ENCODE results near the gene VGLL4. TPM values are rescaled to one million over a fixed set of nuclear protein-coding genes. Genes with fewer than 3 reads are reported as not detected.

VGLL4 gene
- total RNA-seq, 1 experiment from 2014 or later = 26.9 TPM

DNA sequence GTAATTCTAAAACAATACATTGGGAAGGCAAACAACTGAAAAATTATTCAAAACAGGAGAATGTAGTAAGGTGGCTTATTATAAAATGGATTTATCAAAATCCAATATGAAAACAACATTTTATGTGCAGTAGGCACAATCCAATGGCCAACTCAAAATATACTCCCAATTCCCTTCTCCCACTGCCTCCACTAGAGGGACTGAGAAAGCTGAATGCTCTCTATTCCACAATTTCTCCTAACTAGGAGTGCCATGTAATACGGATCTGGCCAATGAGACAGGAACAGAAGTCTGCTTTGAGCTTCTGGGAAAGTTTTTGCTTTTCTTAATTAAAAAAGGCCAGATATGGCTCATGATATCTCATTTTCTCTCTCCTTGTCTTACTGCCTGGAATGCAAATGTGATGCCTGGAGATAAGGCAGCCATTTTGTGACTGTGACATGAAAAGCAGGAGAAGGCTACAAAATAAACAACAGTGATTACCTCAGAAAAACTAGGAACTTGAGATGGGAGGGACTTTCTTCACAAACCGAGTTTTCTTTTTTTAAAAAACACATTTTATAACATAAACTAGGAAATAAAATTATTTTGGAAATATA lies 18.8 kb upstream of the VGLL4 start:
- H3K9me3 ChIP-seq (replicated peaks) = no peaks in the 10 kb centered on the region
- H3K36me3 ChIP-seq = no peaks in the 10 kb centered on the region
- peak in 1 of 2 experiments; percentile 50 for DNase-seq (ENCODE audit: low read depth in 1 of 2, low spot score in 2 of 2)
- H3K27me3 ChIP-seq (replicated peaks) = no peaks in the 10 kb centered on the region
- H3K4me1 ChIP-seq (replicated peaks) = peaks cover 11% of the 10 kb centered on the region
- no peak overlapping the region for H3K27ac ChIP-seq
- no peak overlapping the region for H3K4me3 ChIP-seq

DNA sequence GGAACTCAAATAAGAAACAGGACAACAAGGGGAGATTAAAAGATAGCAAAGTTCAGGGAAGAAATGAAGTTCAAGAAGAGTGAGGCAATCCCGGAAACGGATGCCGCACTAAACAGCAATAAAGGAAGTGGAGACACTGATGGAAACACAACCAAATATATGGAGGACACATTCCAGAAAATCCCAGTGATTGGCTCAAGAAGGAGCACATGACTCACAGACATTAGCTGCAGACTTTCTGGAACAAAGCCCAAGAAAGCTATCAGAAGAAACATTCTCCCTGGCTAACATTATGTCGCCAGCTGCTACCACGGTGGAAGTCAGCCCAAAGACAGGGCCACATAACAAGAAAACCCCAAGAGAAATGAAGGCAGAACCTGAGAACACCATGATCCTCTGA lies 18.1 kb upstream of the VGLL4 start:
- Histone ChIP-seq H3K4me1 (replicated peaks) (peaks cover 13% of the 10 kb centered on the region), H3K27ac (no peak overlapping the region), H3K27me3 (replicated peaks) (no peaks in the 10 kb centered on the region), H3K9me3 (replicated peaks) (no peaks in the 10 kb centered on the region), H3K36me3 (no peaks in the 10 kb centered on the region), H3K4me3 (no peak overlapping the region)
- no peak for DNase-seq (ENCODE audit: low read depth in 1 of 2, low spot score in 2 of 2)

DNA sequence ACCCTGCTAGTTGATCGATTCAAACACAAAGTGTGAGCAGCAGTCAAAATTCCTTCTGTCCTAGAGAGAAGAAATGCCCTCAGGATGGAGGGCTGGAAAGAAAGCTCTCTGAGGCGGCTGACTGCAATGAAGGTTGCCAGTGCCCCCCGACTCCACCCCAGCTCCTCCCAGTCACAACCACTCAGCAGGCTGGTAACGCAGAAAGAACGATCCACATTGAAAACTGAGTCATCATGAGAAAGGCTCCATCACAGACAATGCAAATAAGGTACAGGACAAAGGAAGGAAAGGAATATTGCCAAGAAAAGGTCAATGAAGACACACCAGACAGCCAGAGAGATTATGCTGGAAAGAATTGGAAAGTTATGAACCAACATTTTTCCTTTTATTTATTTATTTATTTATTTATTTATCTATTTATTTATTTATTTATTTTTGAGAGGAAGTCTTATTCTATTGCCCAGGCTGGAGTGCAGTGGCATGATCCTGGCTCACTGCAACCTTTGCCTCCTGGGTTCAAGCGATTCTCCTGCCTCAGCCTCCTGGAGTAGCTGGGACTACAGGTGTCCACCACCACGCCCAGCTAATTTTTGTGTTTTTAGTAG lies 17.4 kb upstream of the VGLL4 start:
- Histone ChIP-seq H3K9me3 (replicated peaks) (no peaks in the 10 kb centered on the region), H3K36me3 (no peaks in the 10 kb centered on the region), H3K27me3 (replicated peaks) (no peaks in the 10 kb centered on the region), H3K4me1 (replicated peaks) (peaks cover 13% of the 10 kb centered on the region), H3K4me3 (no peak overlapping the region), H3K27ac (no peak overlapping the region)
- DNase-seq (ENCODE audit: low read depth in 1 of 2, low spot score in 2 of 2) = no peak

DNA sequence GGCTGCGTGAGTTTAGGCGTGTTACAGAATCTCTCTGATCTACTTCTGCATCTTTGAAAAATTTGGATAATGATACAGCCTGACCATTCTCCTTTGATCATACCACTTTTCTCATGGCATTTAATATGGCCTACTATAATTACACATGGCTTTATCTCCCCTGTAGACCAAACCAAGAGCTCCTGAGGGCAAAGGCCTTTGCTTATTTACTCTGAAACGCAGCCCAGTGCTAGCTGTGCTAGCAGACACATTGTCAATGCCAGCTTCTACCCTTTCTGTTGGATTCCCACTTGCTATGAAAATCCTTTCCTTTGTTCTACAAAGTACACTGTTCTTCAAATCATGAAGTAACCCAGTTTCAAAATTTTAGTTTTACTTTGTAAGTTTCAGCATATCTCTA lies 16.5 kb upstream of the VGLL4 start:
- H3K36me3 ChIP-seq = no peaks in the 10 kb centered on the region
- no peaks in the 10 kb centered on the region for H3K9me3 ChIP-seq (replicated peaks)
- H3K4me3 ChIP-seq = no peak overlapping the region
- H3K27me3 ChIP-seq (replicated peaks) = no peaks in the 10 kb centered on the region
- H3K4me1 ChIP-seq (replicated peaks) = peaks cover 13% of the 10 kb centered on the region
- H3K27ac ChIP-seq = no peak overlapping the region
- DNase-seq (ENCODE audit: low read depth in 1 of 2, low spot score in 2 of 2) = no peak

DNA sequence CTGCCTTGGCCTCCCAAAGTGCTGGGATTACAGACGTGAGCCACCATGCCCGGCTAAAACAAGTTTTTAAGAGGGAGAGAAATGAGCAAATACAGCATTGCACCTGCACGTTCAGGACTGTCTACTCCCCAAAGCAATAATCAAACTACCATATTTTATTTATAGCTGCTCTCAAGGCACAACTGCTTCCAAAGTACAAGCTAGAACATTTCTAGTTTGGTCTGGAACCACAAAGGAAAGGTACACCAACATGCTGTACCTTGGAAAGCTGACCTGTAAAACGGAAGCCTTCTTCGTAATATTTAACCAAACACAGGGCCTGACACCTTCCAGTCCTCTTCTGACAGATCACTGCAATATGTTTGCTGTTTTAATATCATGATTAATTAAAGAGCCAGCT lies 14.5 kb upstream of the VGLL4 start:
- Histone ChIP-seq H3K36me3 (no peaks in the 10 kb centered on the region), H3K4me3 (no peak overlapping the region), H3K4me1 (replicated peaks) (peaks cover 13% of the 10 kb centered on the region), H3K27ac (no peak overlapping the region), H3K9me3 (replicated peaks) (no peaks in the 10 kb centered on the region), H3K27me3 (replicated peaks) (no peaks in the 10 kb centered on the region)
- DNase-seq (ENCODE audit: low read depth in 1 of 2, low spot score in 2 of 2) = no peak

DNA sequence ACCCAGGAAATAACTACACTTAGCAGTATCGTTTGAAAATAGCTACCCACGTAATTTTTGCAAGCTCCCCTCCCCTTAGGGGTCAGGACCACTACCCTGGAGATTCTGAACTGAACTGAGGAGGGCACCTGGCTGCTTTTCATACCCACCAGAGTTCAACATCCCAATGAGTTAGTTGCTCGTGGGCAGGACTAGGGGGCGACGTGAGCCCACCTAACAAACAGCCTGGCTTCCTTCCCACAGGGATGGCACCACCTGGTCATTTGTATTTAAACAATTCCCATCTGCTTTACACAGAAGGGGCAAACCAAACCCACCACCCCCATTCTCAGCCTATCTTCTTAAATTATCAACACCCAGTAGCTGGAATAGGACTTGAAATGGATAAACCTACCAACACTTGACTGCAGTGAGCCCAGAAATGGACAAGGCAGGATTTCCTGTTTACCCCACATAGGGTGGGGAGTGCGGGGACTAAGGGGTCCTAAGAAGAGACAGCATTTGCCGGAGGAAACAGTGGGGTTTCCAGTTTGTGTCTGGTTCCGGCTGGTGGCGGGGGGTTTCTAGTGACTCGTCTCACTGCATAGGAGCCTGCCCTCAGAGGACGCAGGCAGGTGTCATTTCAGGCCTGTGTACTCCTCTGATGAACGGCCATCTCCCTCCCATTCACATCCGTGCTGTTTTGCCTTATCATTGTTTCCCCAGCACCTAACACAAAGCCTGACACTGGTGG lies 11.6 kb upstream of the VGLL4 start:
- no peak overlapping the region for H3K4me3 ChIP-seq
- no peak overlapping the region for H3K27ac ChIP-seq
- H3K9me3 ChIP-seq (replicated peaks) = no peaks in the 10 kb centered on the region
- no peak for DNase-seq (ENCODE audit: low read depth in 1 of 2, low spot score in 2 of 2)
- H3K4me1 ChIP-seq (replicated peaks) = peaks cover 13% of the 10 kb centered on the region
- no peaks in the 10 kb centered on the region for H3K27me3 ChIP-seq (replicated peaks)
- no peaks in the 10 kb centered on the region for H3K36me3 ChIP-seq

DNA sequence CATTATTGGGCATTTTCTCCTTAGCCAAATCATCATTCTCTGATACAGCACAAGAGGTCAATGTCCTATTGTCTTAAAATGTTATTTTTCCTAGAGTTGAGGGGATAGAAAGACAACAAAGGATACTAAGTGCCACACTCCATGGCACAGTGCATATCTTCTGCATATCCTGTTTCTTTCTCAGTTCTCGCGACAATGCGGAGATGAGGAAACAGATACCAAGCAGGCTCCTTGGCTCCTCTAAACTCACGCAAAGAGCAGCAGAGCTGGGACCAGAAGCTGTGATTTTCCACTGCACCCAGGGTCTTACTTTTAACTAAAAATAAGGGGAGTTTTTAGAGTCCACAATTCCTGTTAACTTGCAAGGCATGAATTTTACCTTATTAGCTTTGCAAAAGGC lies 10.5 kb upstream of the VGLL4 start:
- H3K4me3 ChIP-seq = no peak overlapping the region

DNA sequence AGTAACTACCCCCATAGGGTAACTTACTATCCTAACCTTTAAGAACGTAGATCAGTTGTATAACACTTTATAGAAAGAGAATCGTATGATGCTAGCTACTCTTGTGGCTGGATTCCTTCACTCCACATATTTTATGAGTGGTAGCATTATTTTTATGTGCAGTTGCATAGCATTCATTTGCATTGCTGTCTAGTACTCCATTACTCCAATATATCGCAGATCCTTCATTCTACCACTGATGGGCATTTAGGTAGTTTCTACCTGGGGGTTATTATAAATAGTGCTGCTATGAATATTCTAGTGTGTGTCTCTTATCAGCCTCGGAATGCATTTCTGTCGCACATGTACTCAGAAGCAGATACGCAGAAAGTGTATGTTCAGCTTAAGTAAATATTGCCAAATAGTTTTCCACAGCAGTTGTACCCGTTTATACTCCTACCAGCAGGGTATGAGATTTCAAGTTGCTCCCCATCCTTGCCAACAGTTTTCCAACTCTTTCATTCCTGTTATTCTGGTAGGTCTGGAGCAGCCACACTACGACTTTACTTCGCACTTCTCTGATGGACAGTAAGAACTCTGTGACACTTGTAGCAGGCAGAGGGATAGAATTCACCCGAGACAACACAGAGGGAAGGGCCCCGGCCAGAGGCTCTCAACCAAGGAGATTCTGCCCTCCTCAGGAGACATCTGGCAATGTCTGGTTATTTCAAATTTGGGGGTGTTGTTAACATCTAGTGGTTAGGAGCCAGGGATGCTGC lies 9.8 kb upstream of the VGLL4 start:
- Histone ChIP-seq H3K4me3 (no peak overlapping the region), H3K27ac (no peak overlapping the region), H3K9me3 (replicated peaks) (no peaks in the 10 kb centered on the region), H3K27me3 (replicated peaks) (no peaks in the 10 kb centered on the region), H3K36me3 (no peaks in the 10 kb centered on the region), H3K4me1 (replicated peaks) (peaks cover 13% of the 10 kb centered on the region)
- no peak for DNase-seq (ENCODE audit: low read depth in 1 of 2, low spot score in 2 of 2)

More for the DNA sequence above, 10.5 kb upstream of the VGLL4 start:
- H3K27me3 ChIP-seq (replicated peaks) = no peaks in the 10 kb centered on the region
- H3K36me3 ChIP-seq = no peaks in the 10 kb centered on the region
- DNase-seq (ENCODE audit: low read depth in 1 of 2, low spot score in 2 of 2) = no peak
- H3K9me3 ChIP-seq (replicated peaks) = no peaks in the 10 kb centered on the region
- H3K4me1 ChIP-seq (replicated peaks) = peaks cover 13% of the 10 kb centered on the region
- H3K27ac ChIP-seq = no peak overlapping the region

DNA sequence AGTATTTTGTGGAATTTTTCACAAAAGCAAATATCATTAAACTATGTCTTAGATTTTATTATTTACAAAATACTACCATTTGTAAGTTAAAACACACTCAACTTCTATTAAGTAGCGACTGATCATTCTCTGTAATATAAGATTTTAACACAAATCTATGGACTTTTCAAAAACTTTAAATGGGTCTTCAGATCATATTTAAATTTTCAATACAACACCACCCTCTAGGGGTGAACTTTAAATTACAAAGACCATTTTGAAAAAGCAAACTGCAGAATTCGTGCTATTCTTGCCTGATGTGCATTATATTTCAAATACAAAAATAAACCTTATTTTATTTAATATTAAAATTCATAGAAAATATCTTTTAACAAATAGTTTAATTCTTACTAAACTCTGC lies 8.2 kb upstream of the VGLL4 start:
- Histone ChIP-seq H3K4me1 (replicated peaks) (peaks cover 10% of the 10 kb centered on the region), H3K36me3 (no peaks in the 10 kb centered on the region), H3K9me3 (replicated peaks) (no peaks in the 10 kb centered on the region), H3K27ac (no peak overlapping the region; the same call in 1 of the 2 replicates), H3K27me3 (replicated peaks) (no peaks in the 10 kb centered on the region), H3K4me3 (no peak overlapping the region)
- DNase-seq (ENCODE audit: low read depth in 1 of 2, low spot score in 2 of 2) = peak in 1 of 2 experiments; percentile 30

DNA sequence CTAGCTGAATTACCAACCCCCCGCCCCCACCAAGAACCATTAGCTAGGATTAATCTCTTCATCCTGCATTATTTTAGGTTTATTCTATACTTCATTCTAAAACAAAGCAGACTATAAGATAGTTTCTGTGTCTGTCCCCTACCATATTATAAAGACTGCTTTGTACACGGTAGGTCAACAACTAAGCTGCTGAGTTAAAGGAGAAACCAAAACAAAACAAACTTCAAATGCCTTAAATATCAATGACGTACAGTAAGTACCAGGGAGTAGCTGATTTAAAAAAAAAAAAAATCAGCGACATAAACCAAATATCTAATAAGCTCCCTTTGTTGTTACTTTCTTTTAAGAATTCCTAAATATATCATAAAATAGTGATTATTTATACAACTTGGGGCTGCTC lies 7.8 kb upstream of the VGLL4 start:
- no peaks in the 10 kb centered on the region for H3K27me3 ChIP-seq (replicated peaks)
- no peak overlapping the region; the same call in 1 of the 2 replicates for H3K27ac ChIP-seq
- no peak overlapping the region for H3K4me3 ChIP-seq
- H3K9me3 ChIP-seq (replicated peaks) = no peaks in the 10 kb centered on the region
- H3K4me1 ChIP-seq (replicated peaks) = peaks cover 10% of the 10 kb centered on the region
- no peaks in the 10 kb centered on the region for H3K36me3 ChIP-seq
- DNase-seq (ENCODE audit: low read depth in 1 of 2, low spot score in 2 of 2) = peak in 1 of 2 experiments; percentile 44

DNA sequence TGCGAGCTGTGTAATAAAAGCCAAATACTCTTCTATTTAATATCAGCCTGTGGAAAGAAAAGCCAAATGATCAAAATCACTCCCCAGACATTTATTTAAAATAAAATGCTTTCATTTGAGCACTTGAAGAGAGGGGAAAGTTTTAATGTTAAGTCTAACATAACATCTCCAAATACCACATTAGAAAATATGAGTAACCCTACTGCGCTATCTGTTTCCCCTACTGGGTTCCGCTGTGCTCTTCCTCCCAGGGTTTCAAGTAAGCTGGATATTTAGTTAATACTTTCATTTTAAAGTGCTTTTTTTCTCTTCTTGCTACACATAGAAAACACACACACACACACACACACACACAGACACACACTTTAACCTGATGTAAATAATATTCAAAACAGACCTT lies 6.7 kb upstream of the VGLL4 start:
- no peaks in the 10 kb centered on the region for H3K9me3 ChIP-seq (replicated peaks)
- DNase-seq (ENCODE audit: low read depth in 1 of 2, low spot score in 2 of 2) = no peak

DNA sequence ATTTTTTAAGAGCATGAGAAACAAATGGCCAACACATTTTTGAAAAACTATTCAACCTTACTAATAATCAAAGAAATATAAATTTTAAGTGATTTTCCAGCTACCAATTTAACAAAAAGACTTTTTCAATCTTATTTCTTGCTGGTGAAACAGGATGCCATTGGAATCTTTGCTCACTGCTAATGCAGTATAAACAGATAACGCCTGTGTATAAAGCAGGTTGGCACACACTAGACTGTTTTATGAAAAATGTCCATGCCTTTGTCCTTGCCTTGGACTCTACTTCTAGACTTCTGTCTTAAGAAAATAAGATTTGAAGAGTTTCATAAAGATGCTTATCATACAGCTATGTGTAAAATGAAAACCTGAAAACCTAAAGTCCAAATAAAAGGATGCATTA lies 5.0 kb upstream of the VGLL4 start:
- peaks cover 10% of the 10 kb centered on the region for H3K4me1 ChIP-seq (replicated peaks)
- no peak overlapping the region for H3K4me3 ChIP-seq
- no peak overlapping the region for H3K27ac ChIP-seq
- H3K9me3 ChIP-seq (replicated peaks) = no peaks in the 10 kb centered on the region
- no peaks in the 10 kb centered on the region for H3K27me3 ChIP-seq (replicated peaks)
- H3K36me3 ChIP-seq = no peaks in the 10 kb centered on the region
- DNase-seq (ENCODE audit: low read depth in 1 of 2, low spot score in 2 of 2) = no peak

More for the DNA sequence above, 6.7 kb upstream of the VGLL4 start:
- no peak overlapping the region for H3K27ac ChIP-seq
- H3K4me1 ChIP-seq (replicated peaks) = peaks cover 10% of the 10 kb centered on the region
- no peak overlapping the region for H3K4me3 ChIP-seq
- no peaks in the 10 kb centered on the region for H3K27me3 ChIP-seq (replicated peaks)
- no peaks in the 10 kb centered on the region for H3K36me3 ChIP-seq

DNA sequence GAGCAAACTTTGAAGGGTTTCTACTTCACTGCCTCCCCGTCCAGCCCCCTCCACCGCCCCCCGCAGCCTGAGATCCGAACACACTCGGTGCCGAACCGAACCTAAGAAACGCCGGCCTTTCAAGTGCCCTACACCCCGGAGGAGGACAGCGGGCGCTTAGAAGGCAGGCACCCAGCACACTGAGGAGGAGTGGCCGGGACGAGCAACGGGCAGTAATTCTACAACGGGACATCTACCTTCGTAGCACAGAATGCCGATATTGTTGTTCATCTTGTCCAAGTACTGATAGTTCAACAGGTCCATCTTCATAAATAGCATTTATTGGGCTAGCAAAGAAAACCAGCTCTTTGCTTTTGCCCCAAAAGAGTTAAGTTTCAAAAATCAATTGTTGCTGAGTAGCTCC lies 513 bp downstream of the VGLL4 start:
- Histone ChIP-seq H3K9me3 (replicated peaks) (no peaks in the 10 kb centered on the region), H3K4me3 (peak overlapping the region; percentile 63), H3K27me3 (replicated peaks) (no peaks in the 10 kb centered on the region), H3K36me3 (no peaks in the 10 kb centered on the region; the same call in 1 of the 2 replicates), H3K4me1 (replicated peaks) (peaks cover 33% of the 10 kb centered on the region), H3K27ac (peak overlapping the region; percentile 89)
- no peak for DNase-seq (ENCODE audit: low read depth in 1 of 2, low spot score in 2 of 2)

Measured in SJSA1 (cell line).